GM10266 (cell line): ENCODE data around the gene COL21A1.

ENCODE experiments used
- DNase-seq: peaks from one replicate; pipeline ENCODE4 v3.0.0; 2012; ENCODE audit errors: extremely low spot score
- CTCF ChIP-seq: IDR thresholded peaks from 2 replicates; pipeline ENCODE4 v1.5.1; 2012; ENCODE audit warnings: mild to moderate bottlenecking, low read depth; ENCODE audit not compliant: control insufficient read depth, insufficient read depth; ENCODE audit errors: missing control alignments

Gene COL21A1

GRCh38 chr6:56148488-56149186 lies 98.7 kb downstream of the COL21A1 start:
- no peak for TF ChIP-seq CTCF
- no peak for DNase-seq

- no peak for TF ChIP-seq CTCF
- no peak for DNase-seq
These were observed 99.6 kb downstream of the COL21A1 start for GRCh38 chr6:56147766-56148165.

- no peak for TF ChIP-seq CTCF
- no peak for DNase-seq
These were observed 101.3 kb downstream of the COL21A1 start for GRCh38 chr6:56146086-56146485.

- no peak for TF ChIP-seq CTCF
- no peak for DNase-seq
These were observed 101.8 kb downstream of the COL21A1 start for GRCh38 chr6:56145616-56146015.

GRCh38 chr6:56144538-56145324 lies 102.6 kb downstream of the COL21A1 start:
- DNase-seq: no peak
- TF ChIP-seq CTCF: no peak

GRCh38 chr6:56143796-56144195 lies 103.6 kb downstream of the COL21A1 start:
- no peak for DNase-seq
- TF ChIP-seq CTCF: no peak

GRCh38 chr6:56140090-56140489 lies 107.3 kb downstream of the COL21A1 start:
- DNase-seq: no peak
- no peak for TF ChIP-seq CTCF
